Measurements from ENCODE around the gene HIF3A. TPM values are rescaled to one million over a fixed set of nuclear protein-coding genes. Genes with fewer than 3 reads are reported as not detected.

HIF3A gene
- polyA plus RNA-seq, 3 donors = 9.5 to 99.1 (median 25.0) TPM

DNA sequence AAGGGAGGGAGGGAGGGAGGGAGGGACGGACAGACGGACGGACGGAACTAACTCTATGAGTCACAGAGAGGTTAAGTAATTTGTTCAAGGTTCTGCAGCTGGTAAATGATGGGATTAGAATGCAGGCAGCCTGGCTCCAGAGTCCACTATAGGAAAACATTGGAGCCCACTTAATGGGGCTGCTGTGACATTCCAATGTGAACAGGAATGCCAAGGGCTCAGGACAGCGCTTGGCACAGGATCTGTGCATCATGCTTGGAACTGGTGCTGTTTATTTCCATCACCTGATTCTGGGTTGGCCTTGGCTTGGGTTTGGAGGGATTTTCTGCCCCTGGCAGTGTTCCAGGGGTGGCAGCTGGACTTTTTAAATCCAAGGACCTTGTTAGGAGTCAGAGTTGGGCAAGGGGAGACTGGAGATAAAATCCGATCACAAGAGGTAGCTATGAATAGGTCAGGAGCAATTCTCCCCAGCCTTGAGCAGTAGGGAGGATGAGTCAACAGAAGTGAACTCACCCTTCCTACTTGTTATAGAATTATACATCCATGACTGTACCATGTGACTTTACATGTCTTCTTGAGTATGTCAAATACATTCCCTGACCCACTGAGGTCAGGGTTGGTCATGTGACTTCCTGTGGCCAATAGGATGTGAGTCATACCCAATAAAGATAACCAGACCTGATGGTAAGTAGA is 7.8 kb upstream of the HIF3A start:
- no peak overlapping the region for H3K27ac ChIP-seq (ENCODE audit: low read depth, low read length)
- WGBS, 3 donors = 54 to 68% (median 67%) methylated on average over 6 of the region's 6 CpGs

DNA sequence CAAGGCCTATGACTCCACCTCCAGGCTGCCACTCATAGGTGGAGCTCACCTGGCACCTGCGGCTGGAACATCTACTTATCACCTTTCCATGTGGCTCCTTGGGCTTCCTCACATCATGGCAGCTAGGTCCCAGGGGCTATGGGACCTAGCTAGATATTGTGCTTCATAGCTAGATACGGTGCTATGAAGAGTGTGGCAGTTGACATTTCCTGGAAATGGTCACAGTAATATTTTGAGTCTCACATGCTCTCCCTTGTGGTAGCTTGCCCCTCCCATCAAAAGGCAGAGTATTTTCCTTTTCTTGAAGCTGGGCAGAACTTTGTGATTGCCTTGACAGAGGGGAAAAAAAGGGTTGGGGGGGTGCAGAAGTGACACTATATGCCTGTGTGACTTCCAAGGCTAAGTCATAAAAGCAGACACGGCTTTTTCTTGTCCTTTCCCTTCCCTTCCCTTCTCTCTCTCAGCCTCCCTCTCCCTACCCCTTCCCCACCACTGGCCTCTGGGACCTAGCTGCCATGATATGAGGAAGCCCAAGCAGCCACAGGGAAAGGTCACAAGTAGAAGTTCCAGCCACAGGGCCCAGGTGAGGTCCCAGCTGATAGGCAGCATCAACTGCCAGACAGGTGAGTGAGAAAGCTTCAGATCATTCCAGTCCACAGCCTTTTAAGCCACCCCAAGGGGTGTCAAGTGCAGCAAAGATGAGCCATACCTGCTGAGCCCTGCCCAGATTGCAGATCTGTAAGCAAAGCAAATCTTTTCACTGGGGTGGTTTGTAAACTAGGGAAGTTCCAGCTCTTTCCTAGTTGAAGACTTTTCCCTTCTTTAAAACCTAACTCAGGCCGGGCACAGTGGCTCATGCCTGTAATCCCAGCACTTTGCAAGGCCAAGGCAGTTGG is 6.9 kb upstream of the HIF3A start:
- WGBS, 3 donors = 69 to 71% (median 70%) methylated on average over 4 of the region's 4 CpGs
- no peak overlapping the region for H3K27ac ChIP-seq (ENCODE audit: low read depth, low read length)

DNA sequence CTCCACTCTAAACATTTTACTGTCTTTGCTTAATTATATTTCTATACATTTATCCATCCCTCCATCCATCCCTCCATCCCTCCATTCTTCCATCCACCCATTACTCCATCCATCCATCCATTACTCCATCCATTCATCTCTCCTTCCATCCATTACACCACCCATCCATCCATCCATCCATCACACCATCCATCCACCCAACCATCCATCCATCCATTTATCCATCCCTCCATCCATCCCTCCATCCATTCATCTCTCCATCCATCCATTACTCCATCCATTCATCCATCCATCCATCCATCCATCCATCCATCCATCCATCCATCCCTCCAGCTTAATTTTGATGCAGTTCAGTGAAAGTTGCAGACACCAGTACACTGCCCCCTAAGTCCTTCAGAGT is 5.0 kb upstream of the HIF3A start:
- no peak overlapping the region for H3K27ac ChIP-seq (ENCODE audit: low read depth, low read length)

DNA sequence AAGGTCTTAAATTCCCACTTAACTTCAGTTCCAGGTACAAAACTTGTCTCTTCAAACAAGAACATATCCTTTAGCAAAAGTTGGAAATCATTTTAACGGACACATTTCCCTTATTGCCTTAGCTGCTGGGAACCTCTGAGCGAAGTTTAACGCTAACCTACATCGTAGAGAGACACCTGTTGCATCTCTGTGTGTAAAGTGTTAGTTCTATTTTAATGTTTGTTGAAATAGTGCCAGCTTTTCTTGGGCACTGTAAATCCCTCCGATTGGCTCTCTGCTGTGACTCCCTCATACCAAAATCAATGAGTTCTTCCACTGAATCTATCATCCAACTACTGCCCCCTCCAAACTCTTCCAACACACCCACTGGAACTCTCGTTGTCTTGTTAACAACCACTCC is 2.3 kb upstream of the HIF3A start:
- 63 to 81% (median 80%) methylated on average over 6 of the region's 6 CpGs for WGBS, 3 donors
- H3K27ac ChIP-seq (ENCODE audit: low read depth, low read length) = no peak overlapping the region

DNA sequence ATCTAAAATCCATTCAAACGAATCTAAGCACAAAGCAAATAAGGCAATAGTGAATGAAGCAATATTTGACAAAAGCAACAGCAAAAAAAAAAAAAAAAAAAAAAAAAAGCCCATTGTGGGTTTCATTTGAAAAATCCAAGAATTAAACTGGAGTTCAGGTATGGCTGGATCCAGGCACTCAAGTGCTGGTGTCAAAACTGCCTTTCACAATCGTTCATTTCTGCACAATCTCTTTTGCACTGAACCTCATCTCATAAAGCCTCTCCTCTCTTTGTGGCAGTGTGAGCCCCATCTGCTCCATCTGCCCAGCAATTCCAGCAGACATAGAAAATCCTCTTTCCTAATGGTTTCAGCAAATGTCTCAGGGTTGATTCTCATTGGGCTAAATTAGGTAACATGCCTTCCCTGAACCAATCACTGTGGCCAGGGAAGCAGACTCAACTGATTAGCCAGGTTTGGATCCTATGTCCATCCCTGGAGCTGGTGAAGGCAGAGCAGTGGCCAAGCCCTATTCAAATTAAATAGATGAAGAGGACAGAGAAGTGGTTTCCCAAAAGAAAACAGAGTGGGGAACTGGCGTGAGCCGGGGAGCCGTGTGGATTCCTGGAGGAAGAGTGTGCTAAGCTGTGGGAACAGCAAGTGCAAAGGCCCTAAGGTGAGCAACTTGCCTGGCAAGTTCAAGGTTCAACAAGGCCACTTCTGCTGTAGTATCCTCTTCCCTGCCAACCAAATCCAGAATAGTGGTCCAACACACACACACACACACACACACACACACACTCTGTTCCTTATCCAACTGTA is 1.2 kb upstream of the HIF3A start:
- 51 to 84% (median 76%) methylated on average over 5 of the region's 5 CpGs for WGBS, 3 donors
- no peak overlapping the region for H3K27ac ChIP-seq (ENCODE audit: low read depth, low read length)

DNA sequence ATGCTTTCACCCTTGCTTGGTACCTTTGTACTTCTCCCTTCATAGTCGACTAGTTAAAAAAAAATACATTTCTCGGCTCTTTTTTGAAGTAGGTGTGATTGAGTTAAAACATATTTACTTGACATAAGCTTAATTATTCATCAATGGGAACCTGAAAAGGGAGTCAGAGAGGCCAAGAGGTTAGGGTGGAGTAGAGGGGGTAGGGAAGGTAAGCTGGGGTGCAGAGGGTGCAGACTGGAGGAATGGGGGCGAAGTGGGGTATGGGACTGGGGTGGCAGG is 701 bp upstream of the HIF3A start:
- 47 to 61% (median 55%) methylated on average over 3 of the region's 3 CpGs for WGBS, 3 donors
- no peak overlapping the region for H3K27ac ChIP-seq (ENCODE audit: low read depth, low read length)

DNA sequence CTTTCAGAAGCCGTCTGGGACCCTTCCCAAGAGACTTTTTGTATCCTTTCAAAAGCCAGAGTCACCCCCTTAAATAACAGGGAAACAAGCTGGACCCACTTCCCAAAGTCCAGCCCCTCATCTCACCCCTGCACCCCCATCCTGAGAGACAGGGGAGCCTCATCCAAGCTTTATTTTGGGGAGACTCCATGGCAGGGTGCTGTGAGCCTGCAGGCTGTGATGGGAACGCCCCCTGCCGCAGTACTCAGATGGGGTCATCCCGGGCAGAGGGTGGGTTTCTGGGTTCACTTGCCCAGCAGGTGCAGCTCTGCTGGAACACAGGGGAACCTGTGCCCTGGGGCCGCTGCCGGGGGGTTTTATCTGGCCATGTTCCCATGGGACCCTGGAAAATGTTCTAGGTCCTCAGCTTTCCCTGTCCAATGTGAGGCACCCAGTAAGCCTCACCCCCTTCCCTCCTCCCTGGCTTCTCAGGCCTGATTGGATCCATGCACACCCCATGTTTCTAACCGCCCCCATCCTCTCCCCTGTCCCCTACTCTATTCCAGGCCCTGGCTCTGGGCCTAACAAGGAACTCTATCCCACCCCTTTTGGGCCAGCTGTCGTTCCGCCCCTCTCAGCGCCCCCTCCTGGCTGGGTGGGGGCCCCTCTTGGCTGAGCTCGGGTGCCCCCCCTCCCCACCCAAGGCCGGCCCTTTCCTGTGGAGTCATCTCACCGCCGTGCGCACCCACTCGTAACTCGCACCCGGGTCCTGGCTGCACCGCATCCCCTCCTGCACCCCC is 1.0 kb downstream of the HIF3A start:
- 20 to 52% (median 27%) methylated on average over 18 to 19 of the region's 19 CpGs for WGBS, 3 donors

DNA sequence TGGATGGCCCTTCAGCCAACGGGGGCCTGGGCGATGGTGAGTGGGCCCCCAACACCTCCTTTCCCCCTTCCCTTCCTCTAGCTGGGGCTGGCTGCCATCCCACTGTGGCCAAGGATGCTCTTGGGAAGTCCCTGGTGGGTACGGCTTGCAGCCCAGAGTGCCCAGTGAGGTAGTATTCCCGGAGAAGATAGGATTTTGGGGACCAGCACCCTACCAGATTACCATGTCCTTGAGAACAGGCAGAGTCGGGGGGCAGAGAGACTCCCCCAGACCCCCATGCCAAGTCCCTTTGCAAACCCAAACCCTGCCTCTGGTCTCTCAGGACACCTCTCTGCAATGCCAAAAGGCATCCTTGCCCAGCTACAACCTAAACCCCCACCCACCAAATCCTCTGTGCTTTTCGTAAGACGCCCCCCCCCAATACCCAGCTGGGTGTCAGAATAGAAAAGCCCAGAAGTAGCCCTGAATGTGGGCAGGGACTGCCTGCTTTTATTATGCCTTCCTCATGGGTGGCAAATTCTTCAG is 1.7 kb downstream of the HIF3A start:
- 9 to 16% (median 11%) methylated on average over 6 to 7 of the region's 7 CpGs for WGBS, 3 donors

More for the DNA sequence above, 1.0 kb downstream of the HIF3A start:
- H3K27ac ChIP-seq (ENCODE audit: low read depth, low read length) = peak overlapping the region; percentile 9

DNA sequence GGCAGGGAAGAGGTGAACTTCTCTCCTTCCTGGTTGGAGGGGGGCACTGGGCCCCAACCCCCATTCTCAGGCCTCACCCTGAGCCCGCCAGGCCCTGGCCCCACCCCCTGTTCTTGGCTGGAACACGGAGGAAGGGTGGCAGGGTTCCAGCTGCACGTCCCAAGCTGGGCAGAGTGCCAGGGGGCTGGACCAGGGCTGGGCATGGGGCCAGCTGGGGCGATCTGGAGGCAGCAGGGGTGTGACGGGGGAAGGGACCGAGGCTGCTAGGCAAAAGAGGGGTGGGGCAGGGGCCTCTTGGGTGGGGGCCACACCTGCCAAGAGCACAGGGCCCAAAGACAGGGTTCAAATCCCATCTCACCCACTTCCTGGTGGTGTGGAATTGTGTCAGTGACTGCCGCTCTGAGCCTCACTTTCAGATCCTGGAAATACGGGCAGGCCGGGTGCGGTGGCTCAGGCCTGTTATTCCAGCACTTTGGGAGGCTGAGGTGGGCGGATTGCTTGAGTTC is 2.2 kb downstream of the HIF3A start:
- no peak overlapping the region for H3K27ac ChIP-seq (ENCODE audit: low read depth, low read length)
- WGBS, 3 donors = 4 to 14% (median 7%) methylated on average over 11 of the region's 11 CpGs

More for the DNA sequence above, 1.7 kb downstream of the HIF3A start:
- H3K27ac ChIP-seq (ENCODE audit: low read depth, low read length) = peak overlapping the region; percentile 9

DNA sequence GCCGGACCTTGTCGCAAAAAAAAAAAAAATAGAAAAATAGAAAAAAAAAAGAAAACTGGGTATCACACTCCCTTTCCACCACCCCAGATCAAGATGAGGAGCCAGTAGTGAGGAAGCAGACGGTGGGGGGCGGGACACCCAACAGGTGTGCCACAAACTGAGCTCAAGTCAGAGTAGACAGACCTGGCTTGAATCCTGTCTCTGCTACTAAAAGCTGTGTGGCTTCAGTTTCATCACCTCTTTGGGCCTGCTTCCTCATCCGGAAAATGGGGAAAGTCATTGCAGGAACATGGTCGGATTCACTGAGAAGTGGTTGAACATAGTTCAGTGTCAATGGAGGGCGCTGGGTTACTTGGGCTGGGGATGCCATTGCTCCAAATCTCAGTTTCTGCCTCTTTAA is 2.9 kb downstream of the HIF3A start:
- no peak overlapping the region for H3K27ac ChIP-seq (ENCODE audit: low read depth, low read length)
- 55 to 63% (median 55%) methylated on average over 7 of the region's 7 CpGs for WGBS, 3 donors

DNA sequence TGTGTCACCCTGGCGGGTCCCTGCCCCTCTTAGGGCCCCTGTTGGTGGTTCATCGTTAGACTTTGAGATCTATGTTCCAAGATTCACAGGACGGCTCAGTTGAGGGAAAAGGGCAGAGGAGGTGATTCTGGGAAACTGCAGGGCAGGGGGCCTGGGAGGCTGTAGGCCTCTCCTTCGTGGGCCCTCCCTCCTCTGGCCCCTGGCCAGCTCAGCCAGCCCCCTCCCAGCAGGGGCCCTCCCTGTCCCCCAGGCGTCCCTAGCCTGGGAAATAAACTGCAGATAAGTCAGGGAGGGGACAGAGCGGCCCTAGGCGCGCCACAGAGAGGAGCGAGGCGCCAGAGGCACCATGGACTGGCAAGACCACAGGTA is 6.5 kb downstream of the HIF3A start:
- H3K27ac ChIP-seq (ENCODE audit: low read depth, low read length) = no peak overlapping the region
- 80 to 82% (median 82%) methylated on average over 10 of the region's 10 CpGs for WGBS, 3 donors

DNA sequence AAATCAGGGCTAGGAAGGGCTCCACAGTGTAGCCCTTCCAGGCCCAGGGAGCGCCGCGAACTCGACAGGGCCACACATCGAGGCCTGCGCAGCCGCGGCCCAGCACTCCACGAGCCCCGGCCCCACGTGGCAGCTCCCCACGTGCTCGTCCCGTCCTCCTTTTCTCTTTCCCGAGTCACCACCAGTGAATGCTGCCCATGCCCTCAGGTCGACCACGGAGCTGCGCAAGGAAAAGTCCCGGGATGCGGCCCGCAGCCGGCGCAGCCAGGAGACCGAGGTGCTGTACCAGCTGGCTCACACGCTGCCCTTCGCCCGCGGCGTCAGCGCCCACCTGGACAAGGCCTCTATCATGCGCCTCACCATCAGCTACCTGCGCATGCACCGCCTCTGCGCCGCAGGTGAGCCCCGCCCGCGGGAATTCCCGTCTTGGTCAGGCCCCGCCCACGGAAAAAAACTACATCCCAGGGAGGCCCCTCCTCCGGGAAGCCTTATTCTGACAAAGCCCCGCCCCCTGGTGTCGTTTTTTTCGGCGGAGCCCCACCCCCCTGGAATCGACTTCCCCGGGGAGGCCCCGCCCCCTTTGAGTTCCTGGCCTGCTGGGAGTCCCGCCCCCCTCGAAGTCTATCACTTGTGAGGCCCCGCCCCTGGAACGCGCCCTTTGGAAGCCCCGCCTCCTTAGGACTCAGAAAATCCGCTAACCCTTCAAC is 7.0 kb downstream of the HIF3A start:
- no peak overlapping the region for H3K27ac ChIP-seq (ENCODE audit: low read depth, low read length)
- 29 to 74% (median 69%) methylated on average over 51 to 56 of the region's 56 CpGs for WGBS, 3 donors

DNA sequence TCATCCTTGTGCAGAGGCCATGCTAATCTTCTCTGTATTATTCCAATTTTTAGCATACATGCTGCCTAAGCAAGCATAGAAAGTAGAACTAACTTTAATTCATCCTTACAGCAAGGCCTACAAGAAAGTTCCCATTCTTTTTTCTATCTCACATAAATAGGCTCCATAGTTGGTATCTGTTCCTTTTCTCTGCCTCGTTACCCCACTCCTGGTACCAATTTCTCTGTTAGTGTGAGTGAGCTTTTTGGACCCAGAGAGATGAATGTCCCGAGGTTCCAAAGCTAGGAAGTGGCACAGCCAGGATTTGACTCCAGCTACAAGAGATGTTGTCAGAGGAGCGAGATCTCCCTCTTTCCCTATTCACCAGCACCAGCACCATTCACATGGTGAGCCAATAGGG is 9.7 kb downstream of the HIF3A start:
- WGBS, 3 donors = 90 to 97% (median 94%) methylated on average over 3 of the region's 3 CpGs
- H3K27ac ChIP-seq (ENCODE audit: low read depth, low read length) = no peak overlapping the region

DNA sequence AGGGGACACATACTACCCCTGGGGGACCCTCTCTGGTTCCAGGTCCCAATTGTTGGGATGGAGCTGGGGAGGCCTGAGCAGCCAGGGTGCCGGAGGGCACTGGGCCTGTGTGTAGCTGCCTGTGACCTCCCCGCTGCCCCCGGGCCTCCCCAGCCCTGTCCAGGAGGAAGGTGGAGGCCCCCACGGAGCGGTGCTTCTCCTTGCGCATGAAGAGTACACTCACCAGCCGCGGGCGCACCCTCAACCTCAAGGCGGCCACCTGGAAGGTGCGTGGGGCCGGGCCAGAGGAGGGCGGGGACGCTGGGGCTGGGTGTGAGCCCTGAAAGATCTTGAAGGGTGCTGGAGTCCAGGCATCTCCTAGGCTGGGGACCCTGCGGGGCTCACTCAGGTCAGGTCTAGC is 11.7 kb downstream of the HIF3A start:
- no peak overlapping the region for H3K27ac ChIP-seq (ENCODE audit: low read depth, low read length)
- 92 to 95% (median 95%) methylated on average over 14 to 15 of the region's 15 CpGs for WGBS, 3 donors

DNA sequence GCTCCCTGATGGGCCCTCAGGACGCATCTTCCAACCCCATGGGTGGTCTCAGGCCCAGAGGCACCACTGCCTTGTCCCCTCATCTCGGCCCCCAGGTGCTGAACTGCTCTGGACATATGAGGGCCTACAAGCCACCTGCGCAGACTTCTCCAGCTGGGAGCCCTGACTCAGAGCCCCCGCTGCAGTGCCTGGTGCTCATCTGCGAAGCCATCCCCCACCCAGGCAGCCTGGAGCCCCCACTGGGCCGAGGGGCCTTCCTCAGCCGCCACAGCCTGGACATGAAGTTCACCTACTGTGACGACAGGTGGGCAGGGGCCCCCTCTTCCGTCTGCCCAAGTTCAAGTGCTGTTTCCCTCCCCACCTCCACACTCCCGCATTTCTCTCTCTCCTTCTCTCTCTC is 12.2 kb downstream of the HIF3A start:
- WGBS, 3 donors = 83 to 92% (median 91%) methylated on average over 9 to 10 of the region's 10 CpGs

DNA sequence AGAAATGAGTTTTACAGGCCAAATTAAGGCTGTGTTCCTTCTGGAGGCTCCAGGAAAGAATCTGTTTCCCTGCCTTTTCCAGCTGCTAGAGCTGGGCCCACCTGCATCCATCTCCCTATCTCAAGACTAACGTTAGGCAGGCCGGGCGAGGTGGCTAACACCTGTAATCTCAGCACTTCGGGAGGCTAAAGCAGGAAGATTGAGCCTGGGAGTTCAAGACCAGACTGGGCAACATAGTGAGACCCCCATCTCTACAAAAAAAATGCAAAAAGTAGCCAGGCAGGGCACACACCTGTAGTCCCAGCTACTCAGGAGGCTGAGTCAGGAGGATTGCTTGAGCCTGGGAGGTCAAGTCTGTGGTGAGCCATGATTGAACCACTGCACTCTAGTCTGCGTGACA is 14.6 kb downstream of the HIF3A start:
- WGBS, 3 donors = 93 to 96% (median 95%) methylated on average over 5 of the region's 5 CpGs
- H3K27ac ChIP-seq (ENCODE audit: low read depth, low read length) = no peak overlapping the region

More for the DNA sequence above, 12.2 kb downstream of the HIF3A start:
- no peak overlapping the region for H3K27ac ChIP-seq (ENCODE audit: low read depth, low read length)
